HL-60 (cell line): ENCODE measurements around the gene CIB4.

ENCODE experiments used
- DNase-seq, 2 experiments: peaks; one replicate each; pipeline ENCODE4 v3.0.0-alpha.2; 2010 to 2020; ENCODE audit warnings: low read depth in 1 of 2, low spot score in 1 of 2
- H3K27ac ChIP-seq: fragments of 250-450 bp; sonication (Bioruptor Pico); replicated peaks from 2 replicates; pipeline ENCODE4 v1.5.1; 2020; ENCODE audit warnings: mild to moderate bottlenecking, moderate library complexity
- H3K27me3 ChIP-seq: fragments of 250-450 bp; sonication (Bioruptor Pico); 2 replicates; pipeline ENCODE4 v1.5.1; 2021; ENCODE audit warnings: mild to moderate bottlenecking, moderate library complexity; ENCODE audit not compliant: insufficient read depth, poor library complexity, severe bottlenecking
- H3K4me3 ChIP-seq: replicated peaks from 2 replicates; pipeline ENCODE4 v1.5.1; 2011; ENCODE audit warnings: mild to moderate bottlenecking, control low read depth, low read length; ENCODE audit not compliant: insufficient read depth
- CTCF ChIP-seq: IDR thresholded peaks from one replicate; pipeline ENCODE4 v1.5.1; 2011; ENCODE audit warnings: low read length, control low read depth, inconsistent platforms; ENCODE audit not compliant: insufficient read depth
- GABPA ChIP-seq: IDR thresholded peaks from 2 replicates; pipeline ENCODE4 v1.6.1; 2012; ENCODE audit warnings: low read depth
- POLR2AphosphoS5 ChIP-seq: IDR thresholded peaks from 2 replicates; pipeline ENCODE4 v1.6.1; 2012; ENCODE audit warnings: low read depth
- REST ChIP-seq: IDR thresholded peaks from 2 replicates; pipeline ENCODE4 v1.6.1; 2012; ENCODE audit warnings: low read depth; ENCODE audit not compliant: insufficient replicate concordance
- SPI1 ChIP-seq: IDR thresholded peaks from 2 replicates; pipeline ENCODE4 v1.6.1; 2012; ENCODE audit warnings: low read depth, mild to moderate bottlenecking, borderline replicate concordance

Gene CIB4

GRCh38 chr2:26560892-26561291 lies 80.3 kb downstream of the CIB4 start:
- Histone ChIP-seq H3K27ac (no peak overlapping the region), H3K27me3 (peaks cover 55% of the 10 kb centered on the region), H3K4me3 (no peak overlapping the region)
- no peak for TF ChIP-seq SPI1
- TF ChIP-seq CTCF: no peak
- TF ChIP-seq GABPA: no peak
- no peak for TF ChIP-seq REST
- TF ChIP-seq POLR2AphosphoS5: no peak
- no peak for DNase-seq

GRCh38 chr2:26559556-26559955 lies 81.6 kb downstream of the CIB4 start:
- H3K27me3 ChIP-seq: peaks cover 50% of the 10 kb centered on the region
- no peak overlapping the region for H3K4me3 ChIP-seq
- TF ChIP-seq CTCF (no peak), GABPA (no peak), SPI1 (no peak), REST (no peak), POLR2AphosphoS5 (no peak)
- H3K27ac ChIP-seq: no peak overlapping the region
- no peak for DNase-seq

GRCh38 chr2:26559044-26559405 lies 82.1 kb downstream of the CIB4 start:
- no peak for DNase-seq
- H3K4me3 ChIP-seq: no peak overlapping the region
- peaks cover 45% of the 10 kb centered on the region for H3K27me3 ChIP-seq
- no peak overlapping the region for H3K27ac ChIP-seq
- no peak for TF ChIP-seq REST
- TF ChIP-seq GABPA: no peak
- no peak for TF ChIP-seq CTCF
- TF ChIP-seq POLR2AphosphoS5: no peak
- no peak for TF ChIP-seq SPI1
